ENCODE measurements around the gene INTS15.

DNA sequence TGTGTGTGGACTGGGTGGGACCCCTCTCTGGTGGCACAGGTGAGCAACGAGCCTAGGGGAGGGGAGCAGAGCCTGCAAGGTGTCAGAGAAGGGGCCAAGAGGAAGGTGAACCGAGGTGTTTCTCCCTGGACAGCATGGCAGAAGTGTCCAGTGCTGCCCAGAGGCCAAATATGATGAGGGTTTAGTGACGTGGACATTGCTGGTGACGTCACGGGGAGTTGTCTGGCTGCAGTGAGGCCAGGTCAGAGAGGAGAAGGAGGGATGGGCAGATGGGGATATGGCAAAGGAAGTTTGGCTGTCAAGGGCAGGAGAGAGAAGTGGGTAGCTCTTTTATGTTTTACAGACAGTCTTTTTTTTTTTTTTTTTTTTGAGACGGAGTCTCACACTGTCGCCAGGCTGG, 23.0 kb downstream of the INTS15 start:
- TF ChIP-seq, protein P1, sequence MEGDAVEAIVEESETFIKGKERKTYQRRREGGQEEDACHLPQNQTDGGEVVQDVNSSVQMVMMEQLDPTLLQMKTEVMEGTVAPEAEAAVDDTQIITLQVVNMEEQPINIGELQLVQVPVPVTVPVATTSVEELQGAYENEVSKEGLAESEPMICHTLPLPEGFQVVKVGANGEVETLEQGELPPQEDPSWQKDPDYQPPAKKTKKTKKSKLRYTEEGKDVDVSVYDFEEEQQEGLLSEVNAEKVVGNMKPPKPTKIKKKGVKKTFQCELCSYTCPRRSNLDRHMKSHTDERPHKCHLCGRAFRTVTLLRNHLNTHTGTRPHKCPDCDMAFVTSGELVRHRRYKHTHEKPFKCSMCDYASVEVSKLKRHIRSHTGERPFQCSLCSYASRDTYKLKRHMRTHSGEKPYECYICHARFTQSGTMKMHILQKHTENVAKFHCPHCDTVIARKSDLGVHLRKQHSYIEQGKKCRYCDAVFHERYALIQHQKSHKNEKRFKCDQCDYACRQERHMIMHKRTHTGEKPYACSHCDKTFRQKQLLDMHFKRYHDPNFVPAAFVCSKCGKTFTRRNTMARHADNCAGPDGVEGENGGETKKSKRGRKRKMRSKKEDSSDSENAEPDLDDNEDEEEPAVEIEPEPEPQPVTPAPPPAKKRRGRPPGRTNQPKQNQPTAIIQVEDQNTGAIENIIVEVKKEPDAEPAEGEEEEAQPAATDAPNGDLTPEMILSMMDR (IDR thresholded peaks at IDR 0.05) = no peak
- no peak for TF ChIP-seq POLR2A (IDR thresholded peaks at IDR 0.05)
